ENCODE results near the gene ST8SIA4. TPM values are rescaled to one million over a fixed set of nuclear protein-coding genes. Genes with fewer than 3 reads are reported as not detected.

The ST8SIA4 gene
- total RNA-seq, 1 experiment from 2014 or later, result 0.41 TPM

GRCh38 chr5:100890461-100891008 lies 12.5 kb downstream of the ST8SIA4 start:
- Histone ChIP-seq H3K27ac (ENCODE audit: low read length) (no peak overlapping the region), H3K9me3 (ENCODE audit: control insufficient read depth, insufficient read depth, low read depth, low read length) (no peaks in the 10 kb centered on the region), H3K27me3 (ENCODE audit: control insufficient read depth, insufficient read depth, low read length) (no peaks in the 10 kb centered on the region), H3K36me3 (ENCODE audit: control insufficient read depth, insufficient read depth, low read length) (no peaks in the 10 kb centered on the region), H3K4me1 (ENCODE audit: control insufficient read depth, insufficient read depth, low read length) (no peaks in the 10 kb centered on the region), H3K4me3 (ENCODE audit: low read depth in 2 of 2, low read length in 2 of 2) (no peak overlapping the region)
- no TSS peak for BruUV-seq (replicated peaks)
- in situ Hi-C loops (cut with HindIII; ENCODE audit: low pct_unique_long_range_greater_than_20kb, low sequenced_read_pairs) (no loop called here), intact Hi-C loops (cut with micrococcal nuclease; ENCODE audit: unreplicated experiment) (no loop called here)
- CTCF ChIA-PET, result no interaction called here
- POLR2A ChIA-PET, result no interaction called here
- no peak for TF ChIP-seq POLR2AphosphoS5 (IDR thresholded peaks at IDR 0.05; ENCODE audit: low read depth, low read length)
- no peak for TF ChIP-seq SIN3A (IDR thresholded peaks at IDR 0.05; ENCODE audit: borderline replicate concordance, insufficient read depth, low read depth, low read length)
- no peak for TF ChIP-seq CTCF (IDR thresholded peaks at IDR 0.05)
- TF ChIP-seq REST (IDR thresholded peaks at IDR 0.05; ENCODE audit: insufficient read depth in 1 of 2, low read depth in 2 of 2, low read length in 1 of 2), result no peak
- TF ChIP-seq TCF7L2 (IDR thresholded peaks at IDR 0.05; ENCODE audit: low read depth, low read length), result no peak
- DNase-seq (ENCODE audit: low read depth, low spot score) (no peak), ATAC-seq (no peak)

- Histone ChIP-seq H3K9me3 (ENCODE audit: control insufficient read depth, insufficient read depth, low read depth, low read length) (no peaks in the 10 kb centered on the region), H3K4me1 (ENCODE audit: control insufficient read depth, insufficient read depth, low read length) (no peaks in the 10 kb centered on the region), H3K27me3 (ENCODE audit: control insufficient read depth, insufficient read depth, low read length) (no peaks in the 10 kb centered on the region), H3K36me3 (ENCODE audit: control insufficient read depth, insufficient read depth, low read length) (no peaks in the 10 kb centered on the region), H3K4me3 (ENCODE audit: low read depth in 2 of 2, low read length in 2 of 2) (peak overlapping the region in 1 of 2 experiments; percentile 3; a peak in 1 of 4 replicates), H3K27ac (ENCODE audit: low read length) (no peak overlapping the region)
- ATAC-seq (no peak), DNase-seq (ENCODE audit: low read depth, low spot score) (no peak)
- in situ Hi-C loops (cut with HindIII; ENCODE audit: low pct_unique_long_range_greater_than_20kb, low sequenced_read_pairs) (no loop called here), intact Hi-C loops (cut with micrococcal nuclease; ENCODE audit: unreplicated experiment) (no loop called here)
- ChIA-PET POLR2A (no interaction called here), CTCF (no interaction called here)
- BruUV-seq (replicated peaks), result no TSS peak
- TF ChIP-seq SIN3A (IDR thresholded peaks at IDR 0.05; ENCODE audit: borderline replicate concordance, insufficient read depth, low read depth, low read length), result no peak
- no peak for TF ChIP-seq CTCF (IDR thresholded peaks at IDR 0.05)
- TF ChIP-seq POLR2AphosphoS5 (IDR thresholded peaks at IDR 0.05; ENCODE audit: low read depth, low read length), result no peak
- TF ChIP-seq REST (IDR thresholded peaks at IDR 0.05; ENCODE audit: insufficient read depth in 1 of 2, low read depth in 2 of 2, low read length in 1 of 2), result no peak
- no peak for TF ChIP-seq TCF7L2 (IDR thresholded peaks at IDR 0.05; ENCODE audit: low read depth, low read length)
These were observed 13.2 kb downstream of the ST8SIA4 start for GRCh38 chr5:100889896-100890295.

Data from Panc1 (cell line).